Right lung (tissue), 5 donors: ENCODE measurements around the gene KRI1. TPM values are rescaled to one million over a fixed set of nuclear protein-coding genes. Genes with fewer than 3 reads are reported as not detected.
A peak's percentile ranks its signal among the peaks of the same experiment; 100 is the strongest.

ENCODE experiments used
- DNase-seq, 2 donors: peaks; one replicate each; pipeline ENCODE4 v3.0.0-alpha.2; 2013
- polyA plus RNA-seq, 5 donors: library from polyadenylated mRNA; unstranded; fragments of 120-200 nt; gene quantifications; one replicate each; pipeline versions ENCODE4 v1.2.1 to v1.2.3, GENCODE V29; 2013; ENCODE audit warnings: inconsistent platforms in 1 of 5, low replicate concordance in 1 of 5; ENCODE audit not compliant: insufficient read length in 5 of 5, insufficient read depth in 1 of 5

Gene KRI1
- polyA plus RNA-seq, 5 donors = 25.4 to 38.2 (median 32.8) TPM

DNA sequence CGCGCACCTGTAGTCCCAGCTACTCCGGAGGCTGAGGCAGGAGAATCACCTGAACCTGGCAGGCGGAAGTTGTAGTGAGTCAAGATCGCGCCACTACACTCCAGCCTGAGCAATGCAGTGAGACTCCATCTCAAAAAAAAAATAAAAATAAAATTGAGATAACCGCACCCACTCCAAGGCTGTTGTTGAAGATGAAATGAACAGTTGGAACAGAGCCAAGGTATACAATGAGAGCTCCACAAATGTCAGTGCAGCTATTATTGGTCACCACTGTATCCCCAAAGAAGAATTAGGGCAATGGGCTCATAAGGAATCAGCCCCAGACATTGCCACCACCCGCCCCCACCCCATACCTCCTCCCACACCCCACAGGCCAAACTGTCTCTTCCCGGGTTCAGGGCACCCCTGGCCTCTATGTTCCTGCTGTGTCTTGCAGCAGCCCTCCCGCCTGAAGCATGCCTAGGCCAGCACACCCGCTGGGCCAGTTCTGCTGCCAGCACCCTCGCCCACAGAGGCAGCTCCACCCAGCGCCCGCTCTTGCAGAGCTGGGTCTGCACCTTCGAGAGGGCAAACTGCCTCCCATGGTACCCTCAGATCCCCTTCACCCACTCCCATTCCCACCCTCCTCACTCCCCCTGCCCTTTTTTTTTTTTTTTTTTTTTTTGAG is 45.0 kb downstream of the KRI1 start:
- no peak for DNase-seq

DNA sequence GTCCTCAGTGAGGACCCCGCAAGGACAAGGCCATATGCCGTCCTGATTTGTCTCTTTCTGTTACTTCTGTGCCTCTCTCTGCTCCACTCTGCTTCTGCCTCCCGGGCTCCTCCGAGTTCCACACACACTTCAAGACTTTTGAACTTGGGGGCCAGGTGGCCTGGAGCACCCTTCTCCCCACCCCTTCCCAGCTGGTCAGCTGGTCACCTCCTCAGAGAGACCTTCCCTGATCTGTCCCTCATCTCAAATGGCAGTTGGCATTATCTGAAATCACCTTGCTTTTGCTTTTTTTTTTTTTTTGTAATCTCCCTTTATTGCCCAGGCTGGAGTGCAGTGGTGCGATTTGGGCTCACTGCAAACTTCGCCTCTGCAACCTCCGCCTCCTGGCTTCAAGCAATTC is 46.4 kb downstream of the KRI1 start:
- DNase-seq = no peak

- no peak for DNase-seq
These were observed 47.1 kb downstream of the KRI1 start for GRCh38 chr19:10518444-10519361.

DNA sequence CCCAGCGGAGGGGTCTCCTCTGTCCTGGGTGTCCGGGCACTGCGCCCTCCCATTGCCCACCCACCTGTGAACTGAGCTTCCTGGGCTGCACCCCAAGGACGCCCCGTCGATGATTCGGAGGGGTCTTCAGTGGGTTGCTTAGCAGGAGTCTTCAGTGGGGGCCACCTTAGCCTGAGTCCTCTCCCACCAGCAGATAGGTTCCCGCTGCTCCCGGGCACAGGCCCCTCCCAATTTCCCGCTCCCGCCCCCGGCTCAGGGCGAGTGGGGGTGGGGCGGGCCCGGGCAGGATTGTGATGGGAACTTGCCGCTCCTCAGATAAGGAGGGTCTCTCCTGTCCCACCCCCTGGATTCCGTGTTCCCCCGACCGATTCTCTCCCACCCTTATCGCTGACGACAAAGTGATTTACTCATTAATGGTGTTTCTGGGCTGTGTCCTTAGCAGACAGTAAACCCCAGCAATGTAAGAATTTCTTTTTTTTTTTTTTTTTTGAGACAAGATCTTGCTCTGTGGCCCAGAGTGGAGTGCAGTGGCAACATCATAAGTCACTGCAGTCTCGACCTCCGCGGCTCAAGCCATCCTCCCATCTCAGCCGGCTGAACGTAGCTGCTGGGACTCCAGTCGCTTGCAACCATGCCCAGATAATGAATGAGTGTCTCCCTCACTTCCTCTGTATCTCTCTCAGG is 47.9 kb downstream of the KRI1 start:
- DNase-seq = no peak

DNA sequence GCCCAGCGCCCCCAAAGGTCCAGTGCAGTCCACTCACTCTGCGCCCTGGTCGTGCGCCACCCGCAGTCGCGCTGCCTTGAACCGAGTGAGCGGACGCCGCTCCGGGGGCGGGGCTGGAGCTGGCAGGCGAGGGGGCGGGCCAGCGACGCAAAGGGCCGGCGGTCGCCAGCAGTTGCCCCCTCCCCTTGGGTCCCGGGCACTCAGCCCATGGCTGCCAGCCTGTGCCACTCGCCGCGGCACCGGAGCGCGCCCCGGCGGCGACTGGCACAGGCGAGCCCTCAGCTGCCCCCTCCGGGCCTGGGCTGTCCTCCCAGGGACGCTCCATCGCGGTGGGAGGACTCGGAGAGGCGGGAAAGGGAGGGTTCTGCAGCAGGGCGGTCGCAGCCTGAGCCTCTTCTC is 48.5 kb downstream of the KRI1 start, which contains the start of gene S1PR5:
TSS of gene S1PR5 (minus strand) at position 87 of the 399 bp plus-strand sequence. CDS start 2,436 bp downstream, outside the sequence.
- DNase-seq = no peak

GRCh38 chr19:10516671-10517286 is 49.0 kb downstream of the KRI1 start:
- DNase-seq = no peak

DNA sequence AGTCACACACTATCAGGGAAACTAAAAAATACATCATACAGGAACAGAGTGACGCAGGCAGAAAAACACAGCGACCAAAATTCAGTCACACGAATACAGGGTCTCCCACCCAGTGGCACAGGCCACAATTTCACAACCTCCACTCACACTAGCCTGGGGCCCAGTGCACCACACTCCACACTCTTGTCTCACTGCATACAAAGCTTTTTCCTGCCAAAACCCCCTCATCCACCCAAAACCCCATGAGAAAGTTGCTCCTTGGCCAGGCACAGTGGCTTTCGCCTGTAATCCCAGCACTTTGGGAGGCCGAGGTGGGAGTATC is 49.8 kb downstream of the KRI1 start:
- no peak for DNase-seq

GRCh38 chr19:10514211-10515145 is 51.3 kb downstream of the KRI1 start:
- no peak for DNase-seq

- no peak for DNase-seq
These were observed 52.6 kb downstream of the KRI1 start for GRCh38 chr19:10513223-10513622.

DNA sequence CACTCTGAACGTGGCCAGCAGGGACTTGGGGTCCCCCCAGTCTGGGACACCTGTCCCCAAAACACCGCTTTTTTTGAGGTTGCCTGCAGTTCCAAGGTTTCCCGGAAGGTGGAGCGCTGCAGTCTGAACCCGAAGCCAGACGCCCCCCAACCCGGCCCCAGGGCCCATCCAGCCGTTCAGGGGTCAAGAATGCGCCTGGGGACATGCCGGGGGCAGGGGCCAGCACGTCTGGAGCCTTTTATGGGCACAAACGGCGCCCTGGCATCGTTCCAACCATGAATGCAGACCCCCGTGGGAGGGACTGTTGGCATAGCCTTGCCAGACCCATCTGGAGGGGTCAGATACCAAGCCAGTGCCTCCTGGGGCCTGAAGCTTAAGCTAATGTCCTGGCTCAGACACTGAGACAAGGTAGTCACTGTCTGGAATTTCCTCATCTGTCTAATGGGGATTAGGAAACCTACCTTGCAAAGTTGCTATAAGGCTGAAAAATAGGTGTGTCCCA is 55.5 kb downstream of the KRI1 start:
- DNase-seq = no peak

DNA sequence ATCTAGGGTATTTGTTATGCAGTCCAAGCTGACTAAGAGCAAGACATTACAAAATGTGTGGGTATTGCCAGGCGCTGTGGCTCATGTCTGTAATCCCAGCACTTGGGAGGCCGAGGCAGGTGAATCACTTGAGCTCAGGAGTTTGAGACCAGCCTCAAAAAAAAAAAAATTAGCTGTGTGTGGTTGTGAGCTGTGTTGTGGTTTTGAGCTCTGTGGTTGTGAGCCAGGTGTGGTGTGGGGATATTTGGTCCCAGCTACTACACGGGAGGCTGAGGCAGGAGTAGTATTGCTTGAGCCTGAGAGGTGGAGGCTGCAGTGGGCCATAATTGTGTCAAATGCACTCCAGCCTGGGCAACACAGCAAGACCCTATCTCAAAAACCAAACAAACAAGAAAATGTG is 57.1 kb downstream of the KRI1 start:
- no peak for DNase-seq

GRCh38 chr19:10508036-10508435 is 57.8 kb downstream of the KRI1 start:
- DNase-seq = no peak

- DNase-seq = peak in 1 of 2 donors; percentile 29
These were observed 60.1 kb downstream of the KRI1 start for GRCh38 chr19:10505583-10506229.

Other genes with a start within 250 kb of the KRI1 start
- gene FDX2, start 250.0 kb downstream of the KRI1 start, polyA plus RNA-seq = 10 to 100 TPM; 15.3 to 27.2 (median 19.3) TPM
- 10 to 100 TPM; 19.3 to 41.3 (median 24.8) TPM for gene RAVER1, start 232.5 kb downstream of the KRI1 start, polyA plus RNA-seq
- 10 to 100 TPM in 3 of 5 donors, 1 to 10 TPM in 2; 9.3 to 17.6 (median 10.6) TPM for gene ICAM3, start 226.4 kb downstream of the KRI1 start, polyA plus RNA-seq
- gene TYK2, start 185.4 kb downstream of the KRI1 start, polyA plus RNA-seq = 100 to 1,000 TPM; 112 to 162 (median 149) TPM
- 100 to 1,000 TPM; 147 to 223 (median 164) TPM for gene CDC37, start 162.5 kb downstream of the KRI1 start, polyA plus RNA-seq
- 10 to 100 TPM in 1 of 5 donors, 1 to 10 TPM in 4; 3.7 to 10.1 (median 8.7) TPM for gene PDE4A, start 145.5 kb downstream of the KRI1 start, polyA plus RNA-seq
- gene KEAP1, start 62.7 kb downstream of the KRI1 start, polyA plus RNA-seq = 10 to 100 TPM; 66.3 to 78.0 (median 76.7) TPM
- under 1 TPM; 0.41 to 0.87 (median 0.65) TPM for gene S1PR5, start 48.6 kb downstream of the KRI1 start, polyA plus RNA-seq
- gene ATG4D, start 22.1 kb downstream of the KRI1 start, polyA plus RNA-seq = 10 to 100 TPM; 15.1 to 23.5 (median 19.9) TPM
- gene CDKN2D, start 3.0 kb upstream of the KRI1 start, polyA plus RNA-seq = 10 to 100 TPM; 10.3 to 13.7 (median 11.4) TPM
- gene AP1M2, start 21.3 kb upstream of the KRI1 start, polyA plus RNA-seq = 10 to 100 TPM; 28.8 to 44.7 (median 34.4) TPM
- 100 to 1,000 TPM; 165 to 214 (median 182) TPM for gene SLC44A2, start 59.5 kb upstream of the KRI1 start, polyA plus RNA-seq
- 100 to 1,000 TPM; 275 to 315 (median 296) TPM for gene ILF3, start 88.3 kb upstream of the KRI1 start, polyA plus RNA-seq
- 10 to 100 TPM; 33.6 to 60.7 (median 44.8) TPM for gene QTRT1, start 135.4 kb upstream of the KRI1 start, polyA plus RNA-seq
- gene DNM2, start 152.1 kb upstream of the KRI1 start, polyA plus RNA-seq = 100 to 1,000 TPM in 2 of 5 donors, 10 to 100 TPM in 3; 78.1 to 110 (median 98.8) TPM